Naive thymus-derived CD4-positive, alpha-beta T cell (primary cell): ENCODE measurements around the gene DCANP1. TPM values are rescaled to one million over a fixed set of nuclear protein-coding genes. Genes with fewer than 3 reads are reported as not detected.

Experiments used
- ATAC-seq: fragments of 150-1000 bp; cut with Tn5 transposase; 2 replicates; pipeline ENCODE4 v1.10.0; 2021; ENCODE audit warnings: mild to moderate bottlenecking, moderate library complexity
- CTCF ChIA-PET: fragments of 350-600 bp; sonication (Branson Sonifier 250); formaldehyde crosslinking; loops from one replicate; lab custom pipeline; 2021; ENCODE audit warnings: antibody characterized with exemption; lab: Charles Lee
- POLR2A ChIA-PET: fragments of 350-600 bp; sonication (Branson Sonifier 250); formaldehyde crosslinking; loops from one replicate; lab custom pipeline; 2021; ENCODE audit warnings: antibody characterized with exemption, inconsistent platforms; lab: Charles Lee
- DNase-seq, 9 donors: peaks; one replicate each; pipeline versions ENCODE4 v3.0.0 to v3.0.0-alpha.2; 2020 to 2022; ENCODE audit warnings: mixed read lengths in 1 of 9
- H3K27ac ChIP-seq: one replicate; pipeline ENCODE4 v1.7.0; 2013; ENCODE audit warnings: mild to moderate bottlenecking, low read depth, low read length, moderate library complexity
- H3K27me3 ChIP-seq, 2 donors: one replicate each; pipeline ENCODE4 v1.7.0; 2013; ENCODE audit warnings: low read length in 2 of 2, mild to moderate bottlenecking in 2 of 2, moderate library complexity in 2 of 2; ENCODE audit not compliant: control insufficient read depth in 2 of 2, insufficient read depth in 2 of 2
- H3K36me3 ChIP-seq, 3 experiments: 1 replicate in 2 of 3; 2 replicates in 1 of 3; pipeline ENCODE4 v1.7.0; 2013; ENCODE audit warnings: low read length in 3 of 3, mild to moderate bottlenecking in 3 of 3, moderate library complexity in 1 of 3; ENCODE audit not compliant: insufficient read depth in 3 of 3, control insufficient read depth in 2 of 3
- H3K4me1 ChIP-seq, 2 donors: one replicate each; pipeline ENCODE4 v1.7.0; 2013; ENCODE audit warnings: low read length in 2 of 2, mild to moderate bottlenecking in 2 of 2, moderate library complexity in 1 of 2; ENCODE audit not compliant: control insufficient read depth in 2 of 2, insufficient read depth in 2 of 2
- H3K4me3 ChIP-seq: 2 replicates; pipeline ENCODE4 v1.7.0; 2013; ENCODE audit warnings: mild to moderate bottlenecking, low read length
- H3K9me3 ChIP-seq, 3 experiments: 1 replicate in 2 of 3; 2 replicates in 1 of 3; pipeline ENCODE4 v1.7.0; 2013; ENCODE audit warnings: low read length in 3 of 3; ENCODE audit not compliant: control insufficient read depth in 2 of 3
- H3K27ac Mint-ChIP-seq, 9 donors: one replicate each; pipeline ENCODE4 v1.8.0; 2020 to 2022; ENCODE audit warnings: mixed read lengths in 9 of 9, mild to moderate bottlenecking in 8 of 9, moderate library complexity in 5 of 9, inconsistent platforms in 2 of 9
- H3K27me3 Mint-ChIP-seq, 5 donors: one replicate each; pipeline ENCODE4 v1.8.0; 2021 to 2022; ENCODE audit warnings: mixed read lengths in 5 of 5, mild to moderate bottlenecking in 1 of 5
- H3K36me3 Mint-ChIP-seq, 5 donors: one replicate each; pipeline ENCODE4 v1.8.0; 2020 to 2022; ENCODE audit warnings: mixed read lengths in 5 of 5, mild to moderate bottlenecking in 3 of 5, inconsistent platforms in 1 of 5
- H3K4me1 Mint-ChIP-seq, 7 donors: one replicate each; pipeline ENCODE4 v1.8.0; 2020 to 2022; ENCODE audit warnings: mixed read lengths in 7 of 7, mild to moderate bottlenecking in 3 of 7, inconsistent platforms in 1 of 7
- H3K4me3 Mint-ChIP-seq, 10 donors: one replicate each; pipeline ENCODE4 v1.8.0; 2020 to 2022; ENCODE audit warnings: mild to moderate bottlenecking in 10 of 10, mixed read lengths in 10 of 10, moderate library complexity in 6 of 10, inconsistent platforms in 2 of 10
- H3K9me3 Mint-ChIP-seq, 11 donors: one replicate each; pipeline ENCODE4 v1.8.0; 2020 to 2022; ENCODE audit warnings: mixed read lengths in 11 of 11, mild to moderate bottlenecking in 4 of 11, inconsistent platforms in 1 of 11, moderate library complexity in 1 of 11
- intact Hi-C, 2 donors: fragments of 100-400 bp; cut with micrococcal nuclease; formaldehyde crosslinking; loops; one replicate each; pipeline ENCODE4 v1.15.1; 2023
- polyA plus RNA-seq, 2 donors: library from polyadenylated mRNA; unstranded; fragments of 300-500 nt; fragmentation: Illumina TruSeq; gene quantifications; one replicate each; pipeline ENCODE4 v1.2.3, GENCODE V29; 2021
- total RNA-seq, 6 experiments: library from RNA in 5 of 6; stranded (reverse) in 5 of 6; gene quantifications; 1 replicate in 5 of 6; 2 replicates in 1 of 6; pipeline ENCODE4 v1.2.3 and lab custom pipeline; 2021 to 2026

The DCANP1 gene
- total and polyA plus RNA-seq, 7 experiments from 2014 or later: 0.16 to 0.59 TPM; not detected in 5

GRCh38 chr5:135448791-135449507, 1.8 kb upstream of the DCANP1 start:
- DNase-seq (no peak), ATAC-seq (no peak)
- intact Hi-C loops: no loop called here
- no peaks in the 10 kb centered on the region for H3K36me3 ChIP-seq
- ChIA-PET POLR2A (no interaction called here), CTCF (no interaction called here)
- Mint-ChIP-seq H3K27ac (no peak overlapping the region), H3K36me3 (no peaks in the 10 kb centered on the region), H3K27me3 (peaks cover 5 to 13% (median 9%) of the 10 kb centered on the region in 5 donors), H3K4me3 (no peak overlapping the region), H3K9me3 (no peaks in the 10 kb centered on the region), H3K4me1 (peaks cover 0 to 8% (median 0%) of the 10 kb centered on the region in 7 donors)
- no peaks in the 10 kb centered on the region for H3K27me3 ChIP-seq
- no peak overlapping the region for H3K4me3 ChIP-seq
- H3K9me3 ChIP-seq: no peaks in the 10 kb centered on the region
- H3K4me1 ChIP-seq: no peaks in the 10 kb centered on the region
- H3K27ac ChIP-seq: no peak overlapping the region

GRCh38 chr5:135448071-135448739, 1.1 kb upstream of the DCANP1 start:
- Mint-ChIP-seq H3K27ac (no peak overlapping the region), H3K36me3 (no peaks in the 10 kb centered on the region), H3K9me3 (no peaks in the 10 kb centered on the region), H3K4me1 (peaks cover 0 to 8% (median 0%) of the 10 kb centered on the region in 7 donors), H3K4me3 (no peak overlapping the region), H3K27me3 (peaks cover 5 to 13% (median 9%) of the 10 kb centered on the region in 5 donors)
- CTCF ChIA-PET: interaction anchor here (1.3 to 1.4 kb wide), 2 partner anchors 9 to 13 kb away, joined by 4 to 6 read pairs; no protein-coding TSS in a partner anchor
- Histone ChIP-seq H3K4me1 (no peaks in the 10 kb centered on the region), H3K27me3 (no peaks in the 10 kb centered on the region), H3K36me3 (no peaks in the 10 kb centered on the region), H3K4me3 (no peak overlapping the region), H3K27ac (no peak overlapping the region), H3K9me3 (no peaks in the 10 kb centered on the region)
- ATAC-seq (no peak), DNase-seq (no peak)
- POLR2A ChIA-PET: no interaction called here
- intact Hi-C loops: no loop called here

GRCh38 chr5:135446615-135447014, 533 bp downstream of the DCANP1 start:
- no peaks in the 10 kb centered on the region for H3K36me3 ChIP-seq
- H3K4me1 ChIP-seq: no peaks in the 10 kb centered on the region
- Mint-ChIP-seq H3K27me3 (peaks cover 5 to 14% (median 9%) of the 10 kb centered on the region in 5 donors), H3K4me3 (no peak overlapping the region), H3K4me1 (peaks cover 0 to 5% (median 0%) of the 10 kb centered on the region in 7 donors), H3K36me3 (no peaks in the 10 kb centered on the region), H3K27ac (no peak overlapping the region), H3K9me3 (no peaks in the 10 kb centered on the region)
- H3K27me3 ChIP-seq: no peaks in the 10 kb centered on the region
- no peak overlapping the region for H3K4me3 ChIP-seq
- ATAC-seq (no peak), DNase-seq (no peak)
- CTCF ChIA-PET: interaction anchor here (1.3 kb wide), 1 partner anchor 14 kb away, joined by 4 read pairs; no protein-coding TSS in a partner anchor
- intact Hi-C loops: no loop called here
- H3K27ac ChIP-seq: no peak overlapping the region
- POLR2A ChIA-PET: no interaction called here
- H3K9me3 ChIP-seq: no peaks in the 10 kb centered on the region

GRCh38 chr5:135446206-135446605, 942 bp downstream of the DCANP1 start:
- Mint-ChIP-seq H3K9me3 (no peaks in the 10 kb centered on the region), H3K4me3 (no peak overlapping the region), H3K27me3 (peaks cover 5 to 14% (median 9%) of the 10 kb centered on the region in 5 donors), H3K27ac (no peak overlapping the region), H3K36me3 (no peaks in the 10 kb centered on the region), H3K4me1 (peaks cover 0 to 7% (median 0%) of the 10 kb centered on the region in 7 donors)
- no peak overlapping the region for H3K27ac ChIP-seq
- H3K9me3 ChIP-seq: no peaks in the 10 kb centered on the region
- H3K4me3 ChIP-seq: no peak overlapping the region
- no peak for DNase-seq
- intact Hi-C loops: no loop called here
- no peaks in the 10 kb centered on the region for H3K4me1 ChIP-seq
- H3K36me3 ChIP-seq: no peaks in the 10 kb centered on the region
- ATAC-seq: no peak
- CTCF ChIA-PET: no interaction called here
- no peaks in the 10 kb centered on the region for H3K27me3 ChIP-seq
- POLR2A ChIA-PET: no interaction called here

- H3K36me3 Mint-ChIP-seq: no peaks in the 10 kb centered on the region
Measured at GRCh38 chr5:135445306-135445985, 1.7 kb downstream of the DCANP1 start.

GRCh38 chr5:135444881-135445280, 2.3 kb downstream of the DCANP1 start:
- Mint-ChIP-seq H3K27me3 (peaks cover 5 to 14% (median 13%) of the 10 kb centered on the region in 5 donors), H3K9me3 (no peaks in the 10 kb centered on the region), H3K4me3 (no peak overlapping the region), H3K36me3 (no peaks in the 10 kb centered on the region), H3K4me1 (peaks cover 0 to 4% (median 0%) of the 10 kb centered on the region in 7 donors), H3K27ac (no peak overlapping the region)
- Histone ChIP-seq H3K9me3 (no peaks in the 10 kb centered on the region), H3K4me1 (no peaks in the 10 kb centered on the region), H3K27me3 (no peaks in the 10 kb centered on the region), H3K4me3 (no peak overlapping the region), H3K27ac (no peak overlapping the region), H3K36me3 (no peaks in the 10 kb centered on the region)
- DNase-seq (no peak), ATAC-seq (no peak)
- intact Hi-C loops: no loop called here
- ChIA-PET POLR2A (no interaction called here), CTCF (no interaction called here)

More at GRCh38 chr5:135445306-135445985, 1.7 kb downstream of the DCANP1 start:
- intact Hi-C loops: no loop called here
- H3K9me3 ChIP-seq: no peaks in the 10 kb centered on the region
- POLR2A ChIA-PET: no interaction called here
- H3K4me1 ChIP-seq: no peaks in the 10 kb centered on the region
- CTCF ChIA-PET: no interaction called here
- no peaks in the 10 kb centered on the region for H3K27me3 ChIP-seq
- Mint-ChIP-seq H3K27ac (no peak overlapping the region), H3K9me3 (no peaks in the 10 kb centered on the region), H3K4me1 (peaks cover 0 to 4% (median 0%) of the 10 kb centered on the region in 7 donors), H3K27me3 (peaks cover 5 to 14% (median 13%) of the 10 kb centered on the region in 5 donors), H3K4me3 (no peak overlapping the region)
- no peak overlapping the region for H3K27ac ChIP-seq
- ATAC-seq (peak; percentile 51), DNase-seq (no peak)
- H3K4me3 ChIP-seq: no peak overlapping the region
- H3K36me3 ChIP-seq: no peaks in the 10 kb centered on the region
